Measurements from ENCODE around the gene HLTF.
"Not testable (repeated sequence)": the region's sequence is repeated elsewhere in the genome, so short reads cannot be mapped to it uniquely, and the experiment has no call there.

Gene HLTF

GRCh38 chr3:148991219-148992026, 94.9 kb downstream of the HLTF start, which contains the start of gene GYG1:
GYG1 (plus strand) TSS chr3:148991540; CDS start chr3:148991641, 101 bp downstream.
- DNase-seq (ENCODE audit: low read depth) = peak; percentile 61

DNA sequence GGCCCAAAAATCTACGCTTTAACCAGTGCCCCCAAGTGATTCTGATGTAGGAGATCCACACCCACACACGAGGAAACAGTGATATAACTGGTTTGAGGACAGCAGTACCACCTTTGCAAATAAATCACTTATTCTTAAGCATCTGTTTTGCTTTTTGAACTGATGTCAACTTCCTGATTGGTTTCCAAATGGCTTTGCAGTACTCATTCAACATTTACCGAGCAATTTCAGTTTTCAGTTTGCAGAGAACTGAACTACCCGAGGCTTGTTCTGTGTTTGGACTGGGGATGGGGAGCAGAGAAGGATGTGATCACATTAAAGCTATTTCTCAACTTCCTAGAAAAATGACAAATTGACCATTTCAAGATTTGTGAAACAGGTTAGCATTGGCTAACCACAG, 96.1 kb downstream of the HLTF start:
- DNase-seq (ENCODE audit: low read depth) = no peak

- DNase-seq (ENCODE audit: low read depth) = not testable (repeated sequence)
Observed at GRCh38 chr3:148987551-148987950, 98.8 kb downstream of the HLTF start.

GRCh38 chr3:148981273-148981672, 105.1 kb downstream of the HLTF start:
- no peak for DNase-seq (ENCODE audit: low read depth)

Data from GM04504 (cell line).